ENCODE results near the gene ANKMY1.
"Not testable (repeated sequence)": the region's sequence is repeated elsewhere in the genome, so short reads cannot be mapped to it uniquely, and the experiment has no call there.

Gene ANKMY1

DNA sequence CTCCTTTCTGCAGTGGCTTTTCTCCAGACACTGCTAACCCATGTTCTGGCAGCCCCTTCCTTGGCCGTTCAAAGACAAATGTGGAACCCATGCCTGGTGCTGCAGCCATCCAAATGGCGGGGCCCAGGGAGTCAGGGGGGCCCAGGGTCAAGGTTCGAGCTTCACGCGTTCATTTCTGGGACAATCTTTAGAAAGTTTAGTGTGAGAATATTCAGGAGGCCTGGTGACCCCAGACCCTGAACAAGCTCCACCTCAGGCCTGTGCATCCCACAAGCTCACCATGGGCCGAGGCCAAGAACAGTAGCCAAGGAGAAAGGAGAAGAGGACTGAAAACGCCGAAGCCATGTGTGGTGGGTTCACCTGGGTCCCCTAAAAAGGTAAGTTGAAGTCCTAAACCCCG, 54.4 kb downstream of the ANKMY1 start:
- no peak for DNase-seq (ENCODE audit: low spot score)

- no peak for DNase-seq (ENCODE audit: low spot score)
Observed at GRCh38 chr2:240502430-240503121, 55.2 kb downstream of the ANKMY1 start.

GRCh38 chr2:240502059-240502429, 55.7 kb downstream of the ANKMY1 start:
- DNase-seq (ENCODE audit: low spot score), result no peak

- DNase-seq (ENCODE audit: low spot score), result no peak
Observed at GRCh38 chr2:240501531-240501991, 56.2 kb downstream of the ANKMY1 start.

- no peak for DNase-seq (ENCODE audit: low spot score)
Observed at GRCh38 chr2:240500561-240501423, 57.0 kb downstream of the ANKMY1 start.

DNA sequence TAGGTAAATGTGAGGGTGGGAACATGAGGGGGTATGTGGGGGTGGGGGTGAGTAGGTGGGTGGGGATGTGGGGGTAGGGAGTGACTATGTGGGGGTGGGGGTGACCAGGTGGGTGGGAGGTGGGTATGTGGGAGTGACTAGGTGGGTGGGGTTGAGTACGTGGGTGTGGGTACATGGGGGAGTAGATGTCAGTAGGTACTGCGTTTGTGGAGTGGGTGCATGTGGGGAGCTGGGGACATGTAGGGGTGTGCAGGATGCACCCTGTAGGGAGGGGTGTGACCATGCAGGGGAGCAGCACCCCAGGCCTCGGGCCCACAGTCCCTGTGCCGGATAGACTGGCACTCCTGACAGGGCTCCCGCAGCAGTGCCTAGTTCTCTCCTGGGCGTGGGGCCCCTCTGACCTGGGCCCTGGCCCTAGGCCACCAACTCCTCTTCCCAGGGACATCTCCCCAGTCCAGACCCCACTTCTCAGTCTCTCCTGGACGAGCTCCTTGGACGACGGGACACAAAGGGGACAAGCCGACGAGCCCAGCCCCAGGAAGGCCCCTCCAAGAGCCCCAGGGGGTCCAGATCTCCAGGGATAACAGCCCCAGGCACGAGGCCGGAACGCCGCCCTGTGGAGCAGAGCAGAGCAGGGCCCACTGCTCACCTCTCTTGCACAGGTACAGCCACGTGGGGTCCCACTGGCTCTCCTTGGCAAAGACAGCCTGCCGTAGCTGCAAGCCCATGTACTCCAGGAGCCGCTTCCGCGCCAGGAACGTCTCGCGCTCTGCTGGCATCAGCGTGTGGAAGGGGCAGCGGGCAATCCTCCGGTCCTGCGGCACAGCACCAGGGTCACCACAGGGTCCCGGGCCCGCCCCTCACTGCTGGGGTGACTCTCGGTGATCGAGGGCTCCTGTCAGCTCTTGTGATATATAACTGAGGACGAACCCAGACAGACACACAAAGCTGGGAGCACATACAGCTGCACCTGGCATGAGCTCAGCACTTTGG, 58.2 kb downstream of the ANKMY1 start:
- DNase-seq (ENCODE audit: low spot score), result peak; percentile 6

DNA sequence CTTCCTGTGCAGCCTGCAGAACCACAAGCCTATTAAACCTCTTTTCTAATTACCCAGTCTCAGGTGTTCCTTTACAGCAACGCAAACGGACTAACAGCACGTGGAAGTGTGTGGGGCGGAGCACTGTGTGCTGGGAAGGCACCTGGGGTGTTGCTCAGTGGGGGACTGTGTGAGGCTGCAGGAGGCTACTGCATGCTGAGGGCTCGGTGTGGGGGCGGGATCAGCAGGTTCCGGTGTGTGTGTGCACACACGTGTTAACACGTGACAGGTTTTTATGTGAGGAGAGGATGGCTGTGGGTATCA, 58.9 kb downstream of the ANKMY1 start:
- no peak for DNase-seq (ENCODE audit: low spot score)

DNA sequence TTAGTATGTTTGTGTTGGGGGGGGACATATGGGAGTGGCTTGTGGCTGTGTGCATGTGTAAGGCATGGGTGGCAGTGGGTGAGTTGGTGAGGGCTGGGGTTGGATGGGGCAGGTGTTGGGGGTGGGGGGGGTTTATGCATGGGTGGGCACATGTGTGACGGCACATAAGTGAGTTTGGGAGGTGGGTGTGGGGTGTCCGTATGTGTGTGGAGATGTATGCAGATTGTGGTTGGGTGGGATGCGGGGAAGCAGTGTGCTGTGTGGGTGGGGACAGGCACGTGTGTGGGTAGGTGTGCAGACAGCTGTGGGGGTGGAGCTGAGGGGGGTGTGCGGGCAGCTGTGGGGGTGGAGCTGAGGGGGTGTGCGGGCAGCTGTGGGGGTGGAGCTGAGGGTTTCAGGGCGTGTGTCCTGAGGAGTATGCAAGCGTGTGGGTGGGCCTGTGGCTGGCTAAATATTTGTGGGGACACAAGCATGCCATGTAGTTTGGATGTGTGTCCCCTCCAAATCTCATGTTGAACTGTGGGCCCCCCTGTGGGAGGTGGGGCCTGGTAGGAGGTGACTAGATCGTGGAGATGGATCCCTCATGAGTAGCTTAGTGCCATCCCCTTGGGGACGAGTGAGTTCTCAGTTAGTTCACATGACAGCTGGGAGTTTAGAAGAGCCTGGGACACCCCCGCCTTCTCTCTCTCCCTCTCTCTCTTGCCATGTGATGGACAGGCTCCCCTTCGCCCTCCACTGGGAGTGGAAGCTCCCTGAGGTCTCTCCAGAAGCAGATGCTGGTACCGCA, 59.4 kb downstream of the ANKMY1 start:
- peak; percentile 2 for DNase-seq (ENCODE audit: low spot score)

DNA sequence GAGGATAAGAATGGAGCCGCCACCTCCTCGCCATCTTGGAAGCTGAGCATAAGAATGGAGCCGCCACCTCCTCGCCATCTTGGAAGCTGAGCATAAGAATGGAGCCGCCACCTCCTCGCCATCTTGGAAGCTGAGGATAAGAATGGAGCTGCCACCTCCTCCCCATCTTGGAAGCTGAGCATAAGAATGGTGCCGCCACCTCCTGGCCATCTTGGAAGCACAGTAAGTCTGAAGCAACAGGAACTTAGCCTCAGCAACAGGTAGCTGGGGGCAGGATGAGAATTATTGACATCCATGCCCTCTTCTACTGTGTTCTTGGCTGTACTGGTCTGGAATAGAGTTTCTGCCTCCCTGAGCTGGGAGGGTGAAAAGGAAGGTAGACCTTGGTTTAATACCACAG, 60.7 kb downstream of the ANKMY1 start:
- DNase-seq (ENCODE audit: low spot score), result peak; percentile 37

- DNase-seq (ENCODE audit: low spot score), result not testable (repeated sequence)
Observed at GRCh38 chr2:240494942-240495341, 62.8 kb downstream of the ANKMY1 start.

DNA sequence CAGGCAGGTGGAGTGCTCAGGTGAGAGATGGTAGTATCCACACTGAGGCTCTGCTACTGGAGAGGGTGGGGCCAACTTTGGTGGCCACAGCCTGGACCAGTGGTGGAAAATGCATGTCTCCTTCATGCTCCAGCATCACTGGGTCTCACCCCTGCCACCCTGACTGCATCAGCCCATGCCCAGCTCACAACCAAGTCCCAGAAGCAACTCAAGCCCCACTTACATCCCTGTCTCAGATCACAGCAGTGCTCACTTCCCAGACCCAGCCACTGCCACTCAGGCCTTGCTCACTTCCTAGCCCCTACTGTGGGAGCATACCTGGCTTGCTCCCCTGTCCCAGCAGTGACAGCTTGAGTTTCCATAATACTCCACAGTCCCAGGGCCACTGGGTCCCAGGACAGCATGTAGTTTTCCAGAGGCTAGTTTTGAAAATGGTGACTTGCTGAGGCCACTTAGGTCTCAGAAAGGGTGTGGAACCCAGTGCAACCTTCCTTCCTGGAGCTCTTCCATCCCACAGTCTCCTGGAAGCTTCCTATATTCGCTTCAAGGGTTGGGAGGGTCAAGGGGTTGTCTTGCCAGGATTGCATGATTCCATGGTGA, 63.5 kb downstream of the ANKMY1 start:
- DNase-seq (ENCODE audit: low spot score), result no peak

DNA sequence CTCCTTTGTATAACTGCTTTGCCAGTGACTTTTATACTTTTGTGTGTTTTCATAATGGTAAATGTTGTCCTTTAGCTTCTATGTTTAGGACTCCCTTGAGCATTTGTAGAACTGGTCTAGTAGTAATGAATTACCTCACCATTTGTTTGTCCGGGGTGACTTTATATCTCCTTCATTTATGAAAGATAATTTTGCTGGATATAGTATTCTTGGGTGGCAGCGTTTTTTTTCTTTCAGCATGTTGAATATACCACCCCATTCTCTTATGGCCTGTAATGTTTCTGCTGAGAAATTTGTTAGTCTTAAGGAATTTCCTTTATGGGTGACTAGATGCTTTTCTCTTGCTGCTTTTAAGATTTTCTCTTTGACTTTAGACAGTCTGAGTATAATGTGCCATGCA, 66.3 kb downstream of the ANKMY1 start:
- no peak for DNase-seq (ENCODE audit: low spot score)

DNA sequence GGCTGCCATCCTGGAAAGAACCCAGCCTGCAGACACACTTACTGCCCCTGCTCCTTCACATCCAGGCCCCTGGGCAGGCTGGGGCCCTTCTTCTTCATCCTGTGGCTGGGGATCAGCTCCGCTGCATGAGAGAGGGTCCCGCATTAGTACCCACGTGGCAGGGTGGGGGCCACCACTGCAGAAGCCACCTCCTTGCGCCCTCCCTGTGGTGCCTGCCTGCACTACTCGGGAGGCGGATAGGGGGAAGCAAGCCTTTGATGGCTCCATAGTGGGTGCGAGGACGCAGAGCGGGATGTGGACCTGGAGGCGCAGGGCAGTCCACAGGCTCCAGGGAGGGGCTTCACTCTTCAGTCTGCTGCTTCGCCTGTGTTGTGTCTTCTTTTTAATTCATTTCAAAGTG, 75.6 kb downstream of the ANKMY1 start:
- DNase-seq (ENCODE audit: low spot score), result peak; percentile 1

- DNase-seq (ENCODE audit: low spot score), result peak; percentile 4
Observed at GRCh38 chr2:240481720-240482119, 76.1 kb downstream of the ANKMY1 start.

GRCh38 chr2:240480834-240481623, 76.8 kb downstream of the ANKMY1 start:
- DNase-seq (ENCODE audit: low spot score), result no peak

- peak; percentile 5 for DNase-seq (ENCODE audit: low spot score)
Observed at GRCh38 chr2:240479111-240479501, 78.7 kb downstream of the ANKMY1 start.

GRCh38 chr2:240478346-240479110, 79.3 kb downstream of the ANKMY1 start:
- peak; percentile 3 for DNase-seq (ENCODE audit: low spot score)

GRCh38 chr2:240477916-240478315, 79.9 kb downstream of the ANKMY1 start:
- no peak for DNase-seq (ENCODE audit: low spot score)

GRCh38 chr2:240473211-240473610, 84.6 kb downstream of the ANKMY1 start:
- DNase-seq (ENCODE audit: low spot score), result no peak

Data from AG20443 (cell line).